Keratinocyte (primary cell): Measurements from ENCODE around the gene EXOC4.

ENCODE experiments used
- CTCF ChIP-seq, 3 experiments: IDR thresholded peaks in 1 of 3; conservative IDR thresholded peaks in 1 of 3; optimal IDR thresholded peaks in 1 of 3; 2 replicates in 2 of 3; 3 replicates in 1 of 3; pipeline versions ENCODE3 to v1.5.1; 2011; ENCODE audit warnings: low read length in 3 of 3, mild to moderate bottlenecking in 3 of 3, moderate library complexity in 2 of 3, control low read depth in 1 of 3, inconsistent platforms in 1 of 3; ENCODE audit not compliant: insufficient read depth in 2 of 3; ENCODE audit errors: extremely low read depth in 1 of 3
- EZH2 ChIP-seq: IDR thresholded peaks from one replicate; pipeline ENCODE4 v1.6.1; 2012; ENCODE audit warnings: inconsistent platforms, mild to moderate bottlenecking, low read length, moderate library complexity

- TF ChIP-seq CTCF (optimal IDR thresholded peaks at IDR 0.05 in 1 of 3, IDR thresholded peaks at IDR 0.05 in 1 of 3, conservative IDR thresholded peaks at IDR 0.05 in 1 of 3; ENCODE audit: extremely low read depth in 1 of 3, insufficient read depth in 2 of 3, low read length in 3 of 3) (no peak), EZH2 (no peak)
Measured at GRCh38 chr7:133353775-133354174, 100.9 kb downstream of the EXOC4 start.
